ENCODE data around the gene HMGCL. TPM values are rescaled to one million over a fixed set of nuclear protein-coding genes. Genes with fewer than 3 reads are reported as not detected.

The HMGCL gene
- total RNA-seq, 4 donors from 2014 or later, result 35.8 to 84.3 (median 57.0) TPM

- peak; percentile 62 to 97 for TF ChIP-seq POLR2A (IDR thresholded peaks at IDR 0.05)
- peak; percentile 82 to 99 (median 94) for TF ChIP-seq CTCF (IDR thresholded peaks at IDR 0.05)
- peaks cover 13 to 14% of the 10 kb centered on the region in 2 donors for H3K4me1 ChIP-seq
- H3K4me3 ChIP-seq (replicated peaks in 1 of 3), result peak within 1 kb of the TSS; percentile 14 to 68 (median 61)
- H3K9me3 ChIP-seq, result no peaks in the 10 kb centered on the region
- peaks cover 0 to 11% of the 10 kb centered on the region in 2 donors for H3K36me3 ChIP-seq
- peak within 1 kb of the TSS; percentile 63 to 86 (median 77) for H3K27ac ChIP-seq
- DNase-seq, result peak; percentile 96 to 97
- H3K27me3 ChIP-seq, result no peaks in the 10 kb centered on the region
- 0% methylated on average over 15 of the region's 71 CpGs for WGBS, 2 donors
- intact Hi-C loops (cut with DNase I), result loop anchor here (5.0 to 10.0 kb wide), 2 partner anchors 41 to 93 kb away; partner anchors contain the start of genes HMGCL and PITHD1
These were observed 42.8 kb upstream of the HMGCL start, which contains the start of gene FUCA1 for GRCh38 chr1:23867895-23868556. Gene FUCA1, minus strand, starts transcription at chr1:23868290. Its CDS starts 4 bp downstream, at chr1:23868286.

DNA sequence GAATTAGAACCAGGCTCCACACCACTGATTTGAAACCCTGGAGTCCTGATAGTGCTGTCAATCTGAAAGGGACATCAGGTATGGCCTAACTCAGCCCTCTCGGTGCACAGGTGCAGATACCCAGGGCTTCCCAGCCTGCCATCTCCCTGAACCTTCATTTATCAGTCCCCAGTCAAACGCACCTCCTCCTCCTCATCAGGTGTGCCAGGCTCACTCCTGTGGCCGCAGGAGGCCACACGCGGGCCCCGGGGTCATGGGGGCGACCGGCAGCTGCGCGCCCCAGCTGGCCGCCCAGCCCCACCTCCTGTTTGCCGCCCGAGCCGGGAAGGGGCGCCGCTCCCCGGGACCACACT lies 42.3 kb upstream of the HMGCL start:
- H3K27ac ChIP-seq, result peak overlapping the region in 2 of 3 donors; percentile 41 to 77
- WGBS, 2 donors, result 0 to 3% methylated on average over 12 to 13 of the region's 17 CpGs

GRCh38 chr1:23865543-23865930 lies 40.3 kb upstream of the HMGCL start:
- H3K36me3 ChIP-seq, result peaks cover 13 to 22% of the 10 kb centered on the region in 2 donors
- no peak overlapping the region for H3K4me3 ChIP-seq (replicated peaks in 1 of 3)
- WGBS, 2 donors, result 90% methylated on average over 4 of the region's 4 CpGs
- H3K27ac ChIP-seq, result no peak overlapping the region
- H3K9me3 ChIP-seq, result no peaks in the 10 kb centered on the region
- no peaks in the 10 kb centered on the region for H3K27me3 ChIP-seq
- H3K4me1 ChIP-seq, result peaks cover 13 to 14% of the 10 kb centered on the region in 2 donors
- intact Hi-C loops (cut with DNase I), result loop anchor here (5.0 to 10.0 kb wide), 2 partner anchors 38 to 91 kb away; partner anchors contain the start of genes HMGCL and PITHD1
- TF ChIP-seq POLR2A (IDR thresholded peaks at IDR 0.05) (no peak), CTCF (IDR thresholded peaks at IDR 0.05) (no peak)
- DNase-seq, result no peak

More for the DNA sequence above, 42.3 kb upstream of the HMGCL start:
- peak overlapping the region; percentile 14 to 68 (median 61) for H3K4me3 ChIP-seq (replicated peaks in 1 of 3)
- peaks cover 4 to 16% of the 10 kb centered on the region in 2 donors for H3K36me3 ChIP-seq
- H3K27me3 ChIP-seq, result no peaks in the 10 kb centered on the region
- intact Hi-C loops (cut with DNase I), result loop anchor here (5.0 to 10.0 kb wide), 2 partner anchors 40 to 93 kb away; partner anchors contain the start of genes HMGCL and PITHD1
- peaks cover 13 to 14% of the 10 kb centered on the region in 2 donors for H3K4me1 ChIP-seq
- H3K9me3 ChIP-seq, result no peaks in the 10 kb centered on the region
- TF ChIP-seq POLR2A (IDR thresholded peaks at IDR 0.05) (no peak), CTCF (IDR thresholded peaks at IDR 0.05) (no peak)
- no peak for DNase-seq

GRCh38 chr1:23864801-23865542 lies 39.7 kb upstream of the HMGCL start:
- 96 to 97% methylated on average over 13 of the region's 13 CpGs for WGBS, 2 donors
- peaks cover 13 to 14% of the 10 kb centered on the region in 2 donors for H3K4me1 ChIP-seq
- no peaks in the 10 kb centered on the region for H3K27me3 ChIP-seq
- TF ChIP-seq POLR2A (IDR thresholded peaks at IDR 0.05) (no peak), CTCF (IDR thresholded peaks at IDR 0.05) (no peak)
- no peak for DNase-seq
- peaks cover 13 to 22% of the 10 kb centered on the region in 2 donors for H3K36me3 ChIP-seq
- no peaks in the 10 kb centered on the region for H3K9me3 ChIP-seq
- H3K27ac ChIP-seq, result no peak overlapping the region
- no peak overlapping the region for H3K4me3 ChIP-seq (replicated peaks in 1 of 3)
- intact Hi-C loops (cut with DNase I), result loop anchor here (5.0 to 10.0 kb wide), 2 partner anchors 38 to 90 kb away; partner anchors contain the start of genes HMGCL and PITHD1

Measured in thyroid gland (tissue), 4 donors.